Measurements from ENCODE around the gene CLIP3. TPM values are rescaled to one million over a fixed set of nuclear protein-coding genes. Genes with fewer than 3 reads are reported as not detected.

CLIP3 gene
- total RNA-seq, 1 experiment from 2014 or later: 9.2 TPM

DNA sequence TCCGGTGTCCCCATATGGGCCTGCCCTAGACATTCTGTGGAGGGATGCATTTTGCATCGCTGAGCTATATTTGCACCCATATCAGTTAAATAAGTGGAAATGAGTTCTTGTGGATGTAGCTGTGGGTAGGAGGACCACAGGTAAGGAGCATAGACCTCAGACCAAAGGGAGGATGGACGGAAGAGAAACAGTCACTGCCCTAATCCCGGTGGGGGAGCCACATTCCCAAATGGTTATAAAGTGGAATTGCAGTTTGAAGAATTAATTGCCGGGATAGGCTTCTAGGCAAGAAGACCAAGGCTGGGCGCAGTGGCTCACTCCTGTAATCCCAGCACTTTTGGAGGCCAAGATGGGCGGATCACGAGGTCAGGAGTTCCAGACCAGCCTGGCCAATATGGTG is 35.9 kb downstream of the CLIP3 start:
- Histone ChIP-seq H3K9me3 (ENCODE audit: low read depth, low read length, poor library complexity, severe bottlenecking) (no peaks in the 10 kb centered on the region), H3K36me3 (ENCODE audit: insufficient read depth, low read length, poor library complexity, severe bottlenecking) (no peaks in the 10 kb centered on the region), H3K4me1 (ENCODE audit: insufficient read depth, low read length, poor library complexity, severe bottlenecking) (peaks cover 8% of the 10 kb centered on the region), H3K4me3 (ENCODE audit: low read depth, low read length, poor library complexity, severe bottlenecking) (no peak overlapping the region), H3K27me3 (replicated peaks; ENCODE audit: insufficient read depth, low read depth, low read length, poor library complexity) (no peaks in the 10 kb centered on the region), H3K27ac (ENCODE audit: low read depth, low read length, poor library complexity, severe bottlenecking) (no peak overlapping the region)
- CTCF ChIA-PET: interaction anchor here (0.5 kb wide), 1 partner anchor 50 kb away, joined by 3 read pairs; no protein-coding TSS in a partner anchor
- BruUV-seq (replicated peaks): no TSS peak
- TF ChIP-seq, protein P1, sequence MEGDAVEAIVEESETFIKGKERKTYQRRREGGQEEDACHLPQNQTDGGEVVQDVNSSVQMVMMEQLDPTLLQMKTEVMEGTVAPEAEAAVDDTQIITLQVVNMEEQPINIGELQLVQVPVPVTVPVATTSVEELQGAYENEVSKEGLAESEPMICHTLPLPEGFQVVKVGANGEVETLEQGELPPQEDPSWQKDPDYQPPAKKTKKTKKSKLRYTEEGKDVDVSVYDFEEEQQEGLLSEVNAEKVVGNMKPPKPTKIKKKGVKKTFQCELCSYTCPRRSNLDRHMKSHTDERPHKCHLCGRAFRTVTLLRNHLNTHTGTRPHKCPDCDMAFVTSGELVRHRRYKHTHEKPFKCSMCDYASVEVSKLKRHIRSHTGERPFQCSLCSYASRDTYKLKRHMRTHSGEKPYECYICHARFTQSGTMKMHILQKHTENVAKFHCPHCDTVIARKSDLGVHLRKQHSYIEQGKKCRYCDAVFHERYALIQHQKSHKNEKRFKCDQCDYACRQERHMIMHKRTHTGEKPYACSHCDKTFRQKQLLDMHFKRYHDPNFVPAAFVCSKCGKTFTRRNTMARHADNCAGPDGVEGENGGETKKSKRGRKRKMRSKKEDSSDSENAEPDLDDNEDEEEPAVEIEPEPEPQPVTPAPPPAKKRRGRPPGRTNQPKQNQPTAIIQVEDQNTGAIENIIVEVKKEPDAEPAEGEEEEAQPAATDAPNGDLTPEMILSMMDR (conservative IDR thresholded peaks at IDR 0.05; ENCODE audit: low read depth, low read length): no peak
- no peak for TF ChIP-seq EZH2 (IDR thresholded peaks at IDR 0.05; ENCODE audit: borderline replicate concordance, low read depth, low read length, poor library complexity, severe bottlenecking)
- intact Hi-C loops (cut with micrococcal nuclease; ENCODE audit: unreplicated experiment): no loop called here
- POLR2A ChIA-PET (ENCODE audit: low non-redundant PET): interaction anchor here (0.5 kb wide), 1 partner anchor 223 kb away, joined by 4 read pairs; no protein-coding TSS in a partner anchor
- DNase-seq (ENCODE audit: low spot score): no peak

DNA sequence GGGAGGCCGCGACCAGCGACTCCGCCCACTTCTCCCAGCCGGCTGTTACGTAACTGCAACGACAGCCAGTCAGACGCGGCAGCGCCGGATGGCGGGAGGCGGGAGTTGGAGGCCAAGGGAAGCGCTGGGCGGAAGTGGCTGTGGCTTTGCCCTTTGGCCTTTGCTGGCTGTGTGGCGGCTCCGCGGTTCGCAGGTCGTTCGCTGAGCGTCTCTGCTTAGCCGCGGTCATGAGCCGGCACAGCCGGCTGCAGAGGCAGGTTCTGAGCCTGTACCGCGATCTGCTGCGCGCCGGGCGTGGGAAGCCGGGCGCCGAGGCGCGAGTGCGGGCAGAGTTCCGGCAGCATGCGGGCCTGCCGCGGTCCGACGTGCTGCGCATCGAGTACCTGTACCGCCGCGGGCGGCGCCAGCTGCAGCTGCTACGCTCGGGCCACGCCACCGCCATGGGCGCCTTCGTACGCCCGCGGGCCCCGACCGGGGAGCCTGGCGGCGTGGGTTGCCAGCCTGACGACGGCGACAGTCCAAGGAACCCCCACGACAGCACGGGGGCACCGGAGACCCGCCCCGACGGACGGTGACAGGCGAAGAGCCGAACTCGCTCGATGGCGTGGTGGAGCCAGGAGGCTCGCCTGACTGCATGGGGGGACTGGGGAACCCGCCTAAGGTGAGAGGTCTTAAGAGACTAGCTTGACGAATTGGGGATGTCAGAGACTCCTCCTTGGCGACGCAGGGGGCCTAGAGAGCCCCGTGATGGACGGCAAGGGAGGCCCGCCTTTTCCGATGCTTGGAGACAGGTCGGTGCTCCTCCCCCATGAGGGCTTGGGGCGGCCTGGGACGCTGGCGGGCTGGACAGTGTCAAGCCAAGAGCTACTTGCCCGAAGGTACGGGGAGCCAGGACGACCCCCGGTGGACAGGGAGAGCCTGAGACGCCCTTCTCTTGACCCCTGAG is 37.4 kb downstream of the CLIP3 start, which contains the start of gene SDHAF1:
Gene SDHAF1 (plus strand): TSS at position 141 of the 946 bp plus-strand sequence. CDS start 87 bp downstream, at position 228.
- H3K4me1 ChIP-seq (ENCODE audit: insufficient read depth, low read length, poor library complexity, severe bottlenecking): peaks cover 8% of the 10 kb centered on the region
- TF ChIP-seq EZH2 (IDR thresholded peaks at IDR 0.05; ENCODE audit: borderline replicate concordance, low read depth, low read length, poor library complexity, severe bottlenecking): no peak
- TF ChIP-seq, protein P1 (conservative IDR thresholded peaks at IDR 0.05; ENCODE audit: low read depth, low read length): no peak
- H3K27me3 ChIP-seq (replicated peaks; ENCODE audit: insufficient read depth, low read depth, low read length, poor library complexity): no peaks in the 10 kb centered on the region
- H3K4me3 ChIP-seq (ENCODE audit: low read depth, low read length, poor library complexity, severe bottlenecking): peak within 1 kb of the TSS; percentile 79
- ChIA-PET CTCF (interaction anchor here (0.6 kb wide), 1 partner anchor 160 kb away, joined by 5 read pairs; no protein-coding TSS in a partner anchor), POLR2A (ENCODE audit: low non-redundant PET) (no interaction called here)
- BruUV-seq (replicated peaks): no TSS peak
- intact Hi-C loops (cut with micrococcal nuclease; ENCODE audit: unreplicated experiment): no loop called here
- H3K9me3 ChIP-seq (ENCODE audit: low read depth, low read length, poor library complexity, severe bottlenecking): no peaks in the 10 kb centered on the region
- DNase-seq (ENCODE audit: low spot score): peak; percentile 93
- peak within 1 kb of the TSS; percentile 78 for H3K27ac ChIP-seq (ENCODE audit: low read depth, low read length, poor library complexity, severe bottlenecking)
- H3K36me3 ChIP-seq (ENCODE audit: insufficient read depth, low read length, poor library complexity, severe bottlenecking): no peaks in the 10 kb centered on the region

DNA sequence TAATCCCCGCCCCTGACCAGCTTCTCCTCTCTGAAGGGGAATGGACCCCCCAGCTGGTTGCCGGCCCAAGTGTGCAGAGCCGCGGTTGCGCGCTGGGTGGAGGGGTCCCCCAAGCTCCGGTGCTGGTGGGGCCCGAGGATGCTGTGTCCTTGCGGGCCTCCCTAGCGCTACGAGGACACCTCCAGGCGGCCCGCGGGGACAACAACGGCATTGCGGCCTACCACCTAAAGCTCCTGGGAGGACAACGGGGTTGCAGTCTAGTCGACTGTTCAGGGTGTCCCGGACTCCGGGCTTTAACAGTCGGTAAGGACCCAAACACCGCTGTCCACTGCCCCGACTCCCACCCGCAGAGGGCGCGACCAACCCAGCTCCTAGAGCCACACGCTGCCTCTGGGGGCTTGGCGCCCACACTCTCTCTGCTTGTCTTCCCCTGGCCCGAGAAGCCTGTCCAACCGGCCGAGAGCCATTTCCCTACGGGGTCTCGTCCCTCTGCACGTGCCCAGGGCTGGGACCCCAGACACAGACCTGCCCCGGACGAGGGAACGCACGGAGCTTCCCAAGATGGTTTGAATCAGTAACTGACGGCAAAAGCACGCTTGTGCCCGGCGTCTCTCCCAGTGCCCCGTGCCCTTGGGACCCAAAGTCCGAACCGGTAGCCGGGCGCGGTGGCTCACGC is 38.6 kb downstream of the CLIP3 start:
- Histone ChIP-seq H3K4me3 (ENCODE audit: low read depth, low read length, poor library complexity, severe bottlenecking) (no peak overlapping the region), H3K27me3 (replicated peaks; ENCODE audit: insufficient read depth, low read depth, low read length, poor library complexity) (no peaks in the 10 kb centered on the region), H3K4me1 (ENCODE audit: insufficient read depth, low read length, poor library complexity, severe bottlenecking) (peaks cover 8% of the 10 kb centered on the region), H3K36me3 (ENCODE audit: insufficient read depth, low read length, poor library complexity, severe bottlenecking) (no peaks in the 10 kb centered on the region), H3K9me3 (ENCODE audit: low read depth, low read length, poor library complexity, severe bottlenecking) (no peaks in the 10 kb centered on the region), H3K27ac (ENCODE audit: low read depth, low read length, poor library complexity, severe bottlenecking) (no peak overlapping the region)
- BruUV-seq (replicated peaks): no TSS peak
- ChIA-PET POLR2A (ENCODE audit: low non-redundant PET) (no interaction called here), CTCF (interaction anchor here (1.0 kb wide), 1 partner anchor 174 kb away, joined by 4 read pairs; no protein-coding TSS in a partner anchor)
- no peak for DNase-seq (ENCODE audit: low spot score)
- no peak for TF ChIP-seq EZH2 (IDR thresholded peaks at IDR 0.05; ENCODE audit: borderline replicate concordance, low read depth, low read length, poor library complexity, severe bottlenecking)
- TF ChIP-seq, protein P1 (conservative IDR thresholded peaks at IDR 0.05; ENCODE audit: low read depth, low read length): peak; percentile 33; the same call in 1 of the 2 replicates
- intact Hi-C loops (cut with micrococcal nuclease; ENCODE audit: unreplicated experiment): no loop called here

Measured in A673 (cell line).